Measurements from ENCODE around the gene FMN1.
A peak's percentile ranks its signal among the peaks of the same experiment; 100 is the strongest.
"Not testable (repeated sequence)": the region's sequence is repeated elsewhere in the genome, so short reads cannot be mapped to it uniquely, and the experiment has no call there.

FMN1 gene

DNA sequence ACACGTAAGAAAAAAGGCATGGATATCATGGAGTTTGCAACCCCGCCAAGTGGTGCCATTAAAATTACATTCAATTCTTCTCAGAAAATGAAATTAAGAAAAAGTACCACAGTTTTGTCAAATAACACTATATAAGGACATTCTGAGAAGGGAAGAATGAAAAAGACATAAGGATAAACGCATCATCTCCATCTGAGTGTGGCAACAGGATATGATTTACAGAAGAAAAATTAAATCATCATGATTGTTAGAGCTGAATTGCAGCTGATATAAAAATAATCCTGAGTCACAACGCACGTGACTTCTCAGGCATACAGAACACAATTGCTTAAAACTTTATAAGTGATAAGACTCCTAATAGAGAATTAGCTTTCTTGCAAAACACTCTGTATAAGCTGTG is 342.9 kb downstream of the FMN1 start:
- peaks cover 12% of the 10 kb centered on the region for H3K4me1 Mint-ChIP-seq
- H3K36me3 Mint-ChIP-seq (ENCODE audit: low read depth), result peaks cover 48% of the 10 kb centered on the region
- peak overlapping the region; percentile 23 for H3K27ac Mint-ChIP-seq
- H3K9me3 Mint-ChIP-seq, result peaks cover 16% of the 10 kb centered on the region
- DNase-seq, result no peak
- H3K4me3 Mint-ChIP-seq, result no peak overlapping the region
- TF ChIP-seq, protein P1, sequence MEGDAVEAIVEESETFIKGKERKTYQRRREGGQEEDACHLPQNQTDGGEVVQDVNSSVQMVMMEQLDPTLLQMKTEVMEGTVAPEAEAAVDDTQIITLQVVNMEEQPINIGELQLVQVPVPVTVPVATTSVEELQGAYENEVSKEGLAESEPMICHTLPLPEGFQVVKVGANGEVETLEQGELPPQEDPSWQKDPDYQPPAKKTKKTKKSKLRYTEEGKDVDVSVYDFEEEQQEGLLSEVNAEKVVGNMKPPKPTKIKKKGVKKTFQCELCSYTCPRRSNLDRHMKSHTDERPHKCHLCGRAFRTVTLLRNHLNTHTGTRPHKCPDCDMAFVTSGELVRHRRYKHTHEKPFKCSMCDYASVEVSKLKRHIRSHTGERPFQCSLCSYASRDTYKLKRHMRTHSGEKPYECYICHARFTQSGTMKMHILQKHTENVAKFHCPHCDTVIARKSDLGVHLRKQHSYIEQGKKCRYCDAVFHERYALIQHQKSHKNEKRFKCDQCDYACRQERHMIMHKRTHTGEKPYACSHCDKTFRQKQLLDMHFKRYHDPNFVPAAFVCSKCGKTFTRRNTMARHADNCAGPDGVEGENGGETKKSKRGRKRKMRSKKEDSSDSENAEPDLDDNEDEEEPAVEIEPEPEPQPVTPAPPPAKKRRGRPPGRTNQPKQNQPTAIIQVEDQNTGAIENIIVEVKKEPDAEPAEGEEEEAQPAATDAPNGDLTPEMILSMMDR (IDR thresholded peaks at IDR 0.05), result no peak
- peaks cover 6% of the 10 kb centered on the region for H3K27me3 Mint-ChIP-seq (ENCODE audit: low read depth, poor library complexity)

- Mint-ChIP-seq H3K4me3 (no peak overlapping the region), H3K9me3 (peaks cover 21% of the 10 kb centered on the region), H3K27me3 (ENCODE audit: low read depth, poor library complexity) (peaks cover 6% of the 10 kb centered on the region), H3K4me1 (peaks cover 12% of the 10 kb centered on the region), H3K27ac (no peak overlapping the region), H3K36me3 (ENCODE audit: low read depth) (peaks cover 57% of the 10 kb centered on the region)
- TF ChIP-seq, protein P1 (IDR thresholded peaks at IDR 0.05), result no peak
- DNase-seq, result no peak
Observed at GRCh38 chr15:32849769-32850668, 344.5 kb downstream of the FMN1 start.

DNA sequence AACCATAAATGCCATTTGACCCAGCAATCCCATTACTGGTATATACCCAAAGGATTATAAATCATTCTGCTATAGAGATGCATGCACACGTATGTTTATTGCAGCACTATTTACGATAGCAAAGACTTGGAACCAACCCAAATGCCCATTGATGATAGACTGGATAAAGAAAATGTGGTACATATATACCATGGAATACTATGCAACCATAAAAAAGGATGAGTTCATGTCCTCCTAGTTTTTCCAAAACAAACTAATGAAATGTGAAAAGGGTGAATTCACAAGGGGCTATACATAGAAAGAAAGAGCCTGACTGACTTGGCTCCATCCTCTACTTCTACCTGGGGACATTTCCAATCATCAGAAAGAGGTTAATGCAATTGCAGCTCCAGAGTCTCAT is 347.8 kb downstream of the FMN1 start:
- DNase-seq; H3K27ac Mint-ChIP-seq; H3K27me3 Mint-ChIP-seq (ENCODE audit: low read depth, poor library complexity); H3K4me3 Mint-ChIP-seq: not testable (repeated sequence)
- Mint-ChIP-seq H3K36me3 (ENCODE audit: low read depth) (peaks cover 42% of the 10 kb centered on the region), H3K4me1 (peaks cover 23% of the 10 kb centered on the region), H3K9me3 (peaks cover 12% of the 10 kb centered on the region)

GRCh38 chr15:32844118-32844711 is 350.3 kb downstream of the FMN1 start:
- peaks cover 39% of the 10 kb centered on the region for H3K4me1 Mint-ChIP-seq
- no peak for DNase-seq
- no peak overlapping the region for H3K4me3 Mint-ChIP-seq
- H3K9me3 Mint-ChIP-seq, result peaks cover 12% of the 10 kb centered on the region
- no peak overlapping the region for H3K27ac Mint-ChIP-seq
- TF ChIP-seq, protein P1 (IDR thresholded peaks at IDR 0.05), result peak; percentile 68
- H3K27me3 Mint-ChIP-seq (ENCODE audit: low read depth, poor library complexity), result peaks cover 2% of the 10 kb centered on the region
- H3K36me3 Mint-ChIP-seq (ENCODE audit: low read depth), result peaks cover 30% of the 10 kb centered on the region

- TF ChIP-seq, protein P1 (IDR thresholded peaks at IDR 0.05), result no peak
- Mint-ChIP-seq H3K4me1 (peaks cover 48% of the 10 kb centered on the region), H3K27ac (no peak overlapping the region), H3K4me3 (no peak overlapping the region), H3K27me3 (ENCODE audit: low read depth, poor library complexity) (peaks cover 2% of the 10 kb centered on the region), H3K9me3 (peaks cover 11% of the 10 kb centered on the region), H3K36me3 (ENCODE audit: low read depth) (peaks cover 26% of the 10 kb centered on the region)
- DNase-seq, result no peak
Observed at GRCh38 chr15:32843219-32843815, 351.2 kb downstream of the FMN1 start.

DNA sequence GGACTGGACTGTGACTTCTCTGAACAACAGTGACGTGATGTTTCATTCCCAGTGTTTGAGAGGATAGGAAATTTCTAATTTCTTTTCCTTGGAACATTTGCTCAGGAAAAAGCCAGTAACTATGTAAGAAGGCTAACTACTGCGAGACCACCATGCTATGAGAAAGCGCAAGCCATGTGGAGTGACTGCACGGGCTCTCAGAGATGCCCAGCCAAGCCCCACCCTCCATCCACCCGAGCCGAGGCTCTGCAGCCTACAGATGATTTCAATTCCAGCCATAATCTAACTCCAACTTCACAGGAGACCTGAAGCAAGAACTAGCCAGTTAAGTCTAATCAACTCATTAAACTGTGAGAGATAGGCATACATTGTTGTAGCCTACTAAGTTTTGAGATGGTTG is 352.4 kb downstream of the FMN1 start:
- TF ChIP-seq, protein P1 (IDR thresholded peaks at IDR 0.05), result no peak
- no peak for DNase-seq
- peaks cover 3% of the 10 kb centered on the region for H3K27me3 Mint-ChIP-seq (ENCODE audit: low read depth, poor library complexity)
- peaks cover 60% of the 10 kb centered on the region for H3K4me1 Mint-ChIP-seq
- H3K27ac Mint-ChIP-seq, result no peak overlapping the region
- peaks cover 18% of the 10 kb centered on the region for H3K36me3 Mint-ChIP-seq (ENCODE audit: low read depth)
- H3K4me3 Mint-ChIP-seq, result no peak overlapping the region
- peaks cover 7% of the 10 kb centered on the region for H3K9me3 Mint-ChIP-seq

All from nephron progenitor cell (in vitro differentiated cells).